NCI-H1092 treated with DMSO at 0.1 percent for 48 hours (cell line): ENCODE results near the gene ZNF544.
"Not testable (repeated sequence)": the region's sequence is repeated elsewhere in the genome, so short reads cannot be mapped to it uniquely, and the experiment has no call there.

ENCODE experiments used
- DNase-seq: peaks from one replicate; lab custom pipeline; 2025; lab: John Stamatoyannopoulos, UW

ZNF544 gene

GRCh38 chr19:58258259-58258658 lies 29.5 kb downstream of the ZNF544 start:
- DNase-seq, result not testable (repeated sequence)

DNA sequence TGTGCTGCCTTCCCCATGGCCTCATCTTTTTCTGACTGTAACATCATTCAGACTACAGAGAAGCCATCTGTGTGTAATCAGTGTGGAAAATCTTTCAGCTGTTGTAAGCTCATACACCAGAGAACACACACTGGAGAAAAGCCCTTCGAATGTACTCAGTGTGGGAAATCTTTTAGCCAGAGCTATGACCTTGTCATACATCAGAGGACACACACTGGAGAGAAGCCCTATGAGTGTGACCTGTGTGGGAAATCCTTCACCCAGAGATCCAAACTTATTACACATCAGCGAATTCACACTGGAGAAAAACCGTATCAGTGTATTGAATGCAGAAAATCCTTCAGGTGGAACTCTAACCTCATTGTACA lies 32.9 kb downstream of the ZNF544 start:
- no peak for DNase-seq

DNA sequence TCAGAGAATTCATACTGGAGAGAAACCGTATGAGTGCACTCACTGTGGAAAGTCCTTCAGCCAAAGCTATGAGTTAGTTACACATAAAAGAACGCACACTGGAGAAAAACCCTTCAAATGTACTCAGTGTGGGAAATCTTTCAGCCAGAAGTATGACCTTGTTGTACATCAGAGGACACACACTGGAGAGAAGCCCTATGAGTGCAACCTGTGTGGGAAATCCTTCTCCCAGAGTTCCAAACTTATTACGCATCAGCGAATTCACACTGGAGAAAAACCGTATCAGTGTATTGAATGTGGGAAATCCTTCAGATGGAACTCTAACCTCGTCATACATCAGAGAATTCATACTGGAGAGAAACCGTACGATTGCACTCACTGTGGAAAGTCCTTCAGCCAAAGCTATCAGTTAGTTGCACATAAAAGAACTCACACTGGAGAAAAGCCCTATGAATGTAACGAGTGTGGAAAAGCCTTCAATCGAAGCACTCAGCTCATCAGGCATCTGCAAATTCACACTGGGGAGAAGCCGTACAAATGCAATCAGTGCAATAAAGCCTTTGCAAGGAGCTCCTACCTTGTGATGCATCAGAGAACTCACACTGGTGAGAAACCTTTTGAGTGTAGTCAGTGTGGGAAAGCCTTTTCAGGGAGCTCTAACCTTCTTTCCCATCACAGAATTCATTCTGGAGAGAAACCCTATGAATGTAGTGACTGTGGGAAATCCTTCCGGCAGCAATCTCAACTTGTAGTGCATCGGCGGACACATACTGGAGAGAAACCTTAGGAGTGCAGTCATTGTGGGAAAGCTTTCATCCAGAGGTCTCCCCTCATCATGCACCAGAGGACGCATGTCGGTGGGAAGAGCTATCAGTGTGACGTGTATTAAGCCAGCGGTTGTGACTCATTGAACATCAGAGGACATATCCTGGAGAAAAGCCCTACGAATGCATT lies 33.5 kb downstream of the ZNF544 start:
- DNase-seq, result no peak

- DNase-seq, result no peak
Observed at GRCh38 chr19:58262922-58263296, 34.2 kb downstream of the ZNF544 start.

DNA sequence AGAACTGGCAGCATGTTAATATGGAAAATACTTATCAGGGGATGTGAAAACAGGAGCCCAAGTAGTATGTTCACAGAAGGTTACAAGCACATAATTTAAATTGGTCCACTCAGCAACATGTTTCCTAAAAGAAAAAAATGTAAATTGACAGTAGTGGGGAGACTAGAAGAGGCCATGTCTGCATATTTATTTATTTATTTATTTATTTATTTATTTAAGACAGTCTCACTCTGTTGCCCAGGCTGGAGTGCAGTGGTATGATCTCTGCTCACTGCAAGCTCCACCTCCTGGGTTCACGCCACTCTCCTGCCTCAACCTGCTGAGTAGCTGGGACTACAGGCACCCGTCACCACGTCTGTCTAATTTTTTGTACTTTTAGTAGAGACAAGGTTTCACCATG lies 36.4 kb downstream of the ZNF544 start:
- DNase-seq, result no peak

DNA sequence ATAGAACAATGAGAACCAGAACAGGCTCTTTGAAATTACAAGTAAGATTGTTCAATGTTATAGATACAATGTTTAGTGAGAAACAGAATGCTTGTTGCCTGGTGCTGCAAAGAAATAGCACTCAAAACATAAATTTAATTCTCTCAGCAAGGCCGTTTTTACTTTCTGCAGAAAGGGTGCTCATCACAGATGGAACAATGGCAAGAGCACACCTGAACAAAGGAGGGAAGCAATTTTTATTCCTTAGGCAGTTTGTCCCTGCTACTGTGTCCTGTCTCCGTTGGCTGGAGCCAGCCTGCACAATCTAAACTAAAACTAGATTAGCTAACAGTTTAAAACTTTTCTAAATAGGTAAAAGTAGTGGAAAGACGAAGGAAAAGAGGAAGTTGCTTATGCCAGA lies 39.6 kb downstream of the ZNF544 start:
- no peak for DNase-seq

DNA sequence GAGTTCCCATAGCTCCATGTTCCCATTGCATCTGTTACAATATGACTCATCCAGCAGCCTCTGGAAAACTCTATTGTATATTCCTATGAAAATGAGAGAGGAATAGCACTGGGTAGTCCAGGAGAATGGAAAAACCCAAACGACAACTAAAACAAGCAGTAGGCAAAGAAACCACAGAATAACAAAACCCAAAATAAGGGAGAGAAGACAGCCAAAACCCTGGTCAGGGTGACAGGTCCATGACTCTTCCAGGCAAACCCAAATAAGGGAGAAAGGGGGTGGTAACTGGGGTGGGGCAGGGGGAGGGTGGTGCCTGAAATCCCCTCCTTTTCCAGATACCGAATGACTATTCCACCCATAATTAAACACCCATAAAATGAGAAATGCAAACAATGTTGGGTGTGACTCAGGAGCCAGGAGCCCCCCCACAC lies 46.1 kb downstream of the ZNF544 start:
- DNase-seq, result no peak

DNA sequence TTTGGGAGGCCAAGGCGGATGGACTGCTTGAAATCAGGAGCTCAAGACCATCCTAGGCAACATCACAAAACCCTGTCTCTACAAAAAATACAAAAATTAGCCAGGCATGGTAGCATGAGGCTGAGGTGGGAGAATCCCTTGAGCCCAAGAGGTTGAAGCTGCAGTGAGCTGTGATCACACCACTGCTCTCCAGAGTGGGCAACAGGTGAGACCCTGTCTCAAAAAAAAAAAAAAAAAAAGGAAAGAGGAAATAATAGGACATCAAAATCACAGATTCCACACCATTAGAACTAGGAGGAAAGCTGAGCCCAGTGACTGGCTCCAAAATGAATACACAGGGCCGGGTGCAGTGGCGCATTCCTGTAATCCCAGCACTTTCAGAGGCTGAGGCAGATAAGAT lies 46.9 kb downstream of the ZNF544 start:
- DNase-seq, result no peak

GRCh38 chr19:58277197-58277596 lies 48.5 kb downstream of the ZNF544 start:
- no peak for DNase-seq

DNA sequence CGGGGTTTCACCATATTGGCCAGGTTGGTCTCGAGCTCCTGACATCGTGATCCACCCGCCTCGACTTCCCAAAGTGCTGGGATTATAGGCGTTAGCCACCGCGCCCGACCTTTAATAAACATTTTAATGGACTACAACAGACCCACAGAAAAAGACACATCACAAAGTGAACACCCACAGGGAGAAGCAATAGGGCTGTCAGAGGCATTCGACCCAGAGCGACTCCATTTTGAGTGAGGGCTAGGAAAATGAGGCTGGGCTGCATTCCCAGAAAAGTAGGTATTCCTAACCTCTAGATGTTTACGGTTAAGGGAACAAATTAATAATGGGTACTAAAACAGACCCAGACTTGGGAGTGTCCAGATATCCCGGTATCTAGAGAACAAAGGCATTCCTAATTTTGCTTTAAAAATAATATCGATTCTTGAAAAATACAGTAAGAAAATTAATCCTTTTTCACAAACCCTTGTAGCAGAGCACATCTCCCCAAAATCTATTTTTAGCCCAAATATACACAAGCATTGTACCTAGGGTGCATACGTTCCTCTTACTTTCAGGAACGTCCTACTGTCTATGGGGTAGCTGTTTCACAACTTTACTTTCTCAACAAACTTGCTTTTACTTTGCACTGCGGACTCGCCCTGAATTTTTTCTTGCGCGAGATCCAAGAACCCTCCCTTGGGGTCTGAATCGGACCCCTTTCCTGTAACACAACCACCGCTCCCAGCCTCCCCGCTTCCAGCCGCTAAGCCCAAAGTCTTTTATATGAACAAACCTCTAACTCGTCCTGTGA lies 49.2 kb downstream of the ZNF544 start:
- DNase-seq, result no peak

- DNase-seq, result peak; percentile 96
Observed at GRCh38 chr19:58278541-58279041, 49.9 kb downstream of the ZNF544 start, which contains the start of gene ZNF8. ZNF8 (plus strand) TSS chr19:58278955; CDS start chr19:58279082, 127 bp downstream.

DNA sequence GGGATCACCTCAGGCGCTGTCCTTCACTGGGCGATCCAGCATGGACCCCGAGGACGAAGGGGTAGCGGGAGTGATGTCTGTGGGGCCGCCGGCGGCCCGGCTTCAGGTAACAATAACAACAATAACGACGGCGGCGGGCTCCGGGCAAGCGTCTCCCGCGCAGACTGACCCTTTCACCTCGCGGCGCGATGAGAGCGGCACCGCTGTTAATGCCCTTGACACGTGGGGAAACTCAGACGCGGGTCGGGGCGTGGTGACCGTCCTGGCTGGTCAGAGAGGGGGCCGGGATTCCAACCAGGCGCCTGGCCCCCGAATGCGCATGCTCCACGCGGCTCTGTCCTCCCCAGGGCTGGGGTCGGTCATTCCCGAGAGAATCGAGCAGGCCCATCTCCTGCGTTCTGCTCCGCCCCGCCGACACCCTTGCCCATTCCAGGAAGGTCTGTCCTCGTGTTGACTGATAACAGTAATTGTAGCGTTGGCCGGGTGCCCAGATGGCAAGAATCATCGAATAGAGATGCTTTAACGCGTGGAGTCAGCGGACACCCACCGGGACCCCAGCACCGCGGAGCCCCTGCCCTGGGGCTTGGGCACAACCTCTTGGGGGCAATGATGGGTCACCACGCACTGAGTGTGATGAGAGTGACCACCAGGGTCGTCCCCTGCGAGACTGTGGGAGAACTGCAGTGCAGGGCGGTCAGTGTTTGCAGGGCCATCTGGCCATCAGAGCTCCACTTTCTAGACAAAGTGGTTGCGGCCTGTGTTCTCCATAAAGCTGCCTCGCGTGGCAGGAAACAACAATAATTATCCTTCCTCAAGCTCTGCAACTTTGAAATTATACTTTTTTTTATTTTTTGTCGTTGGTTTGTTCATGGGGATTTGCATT lies 50.6 kb downstream of the ZNF544 start:
- DNase-seq, result peak; percentile 45

GRCh38 chr19:58279925-58280316 lies 51.2 kb downstream of the ZNF544 start:
- DNase-seq, result no peak

- no peak for DNase-seq
Observed at GRCh38 chr19:58284199-58284598, 55.5 kb downstream of the ZNF544 start.

DNA sequence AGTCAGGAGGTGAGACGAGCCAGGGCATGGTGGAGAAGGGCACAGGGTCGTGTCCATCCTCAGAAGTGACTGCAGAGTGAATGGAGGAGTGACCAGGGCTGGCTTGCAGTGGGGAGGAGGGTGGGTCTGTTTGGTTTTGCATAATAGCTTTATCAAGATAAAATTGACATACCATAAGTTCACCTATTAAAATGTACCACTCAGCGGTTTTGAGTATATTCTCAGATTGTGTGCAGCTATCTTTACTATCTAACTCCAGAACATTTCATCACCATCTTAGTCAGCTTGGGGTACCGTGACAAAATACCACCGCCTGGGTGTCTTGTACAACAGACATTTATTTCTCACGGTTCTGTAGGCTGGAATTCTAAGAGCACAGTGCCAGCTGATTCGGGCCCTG lies 63.2 kb downstream of the ZNF544 start:
- DNase-seq, result no peak

GRCh38 chr19:58294743-58295374 lies 66.1 kb downstream of the ZNF544 start:
- DNase-seq, result no peak

DNA sequence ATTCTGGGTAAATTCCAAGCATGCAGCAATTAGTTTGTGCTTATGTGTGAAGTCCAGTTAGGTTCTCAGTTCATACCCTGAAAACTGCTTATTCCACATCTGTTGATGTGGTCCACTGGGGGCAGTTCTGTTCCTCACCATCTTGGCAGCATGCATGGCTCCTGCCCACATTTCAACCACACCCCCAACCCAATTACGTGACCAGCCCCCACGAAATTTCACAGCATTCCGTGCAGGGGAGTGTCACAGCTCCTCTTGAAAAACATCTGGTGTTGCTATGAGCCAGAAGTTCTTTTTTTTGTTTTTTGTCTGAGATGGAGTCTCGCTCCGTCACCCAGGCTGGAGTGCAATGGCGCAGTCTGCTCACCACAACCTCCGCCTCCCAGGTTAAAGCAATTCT lies 67.4 kb downstream of the ZNF544 start:
- no peak for DNase-seq

DNA sequence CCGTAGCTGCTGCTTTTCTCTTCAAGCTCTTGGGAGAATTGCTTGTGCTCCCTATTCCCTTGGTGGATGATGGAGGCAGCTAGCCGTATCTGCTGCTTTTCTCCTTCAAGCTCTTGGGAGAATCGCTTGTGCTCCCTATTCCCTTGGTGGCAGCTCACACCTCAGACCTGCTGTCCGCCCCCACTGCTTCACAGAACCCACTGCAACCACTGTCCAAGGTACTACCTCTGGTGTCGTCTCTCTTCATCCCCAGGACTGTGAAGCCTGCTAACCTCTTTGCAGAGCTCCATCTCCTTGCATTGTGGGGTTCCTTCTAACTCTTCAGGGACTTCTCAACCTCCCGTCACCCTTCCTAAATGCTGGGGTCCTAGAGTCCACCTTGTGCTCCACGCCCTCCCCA lies 71.9 kb downstream of the ZNF544 start:
- no peak for DNase-seq

DNA sequence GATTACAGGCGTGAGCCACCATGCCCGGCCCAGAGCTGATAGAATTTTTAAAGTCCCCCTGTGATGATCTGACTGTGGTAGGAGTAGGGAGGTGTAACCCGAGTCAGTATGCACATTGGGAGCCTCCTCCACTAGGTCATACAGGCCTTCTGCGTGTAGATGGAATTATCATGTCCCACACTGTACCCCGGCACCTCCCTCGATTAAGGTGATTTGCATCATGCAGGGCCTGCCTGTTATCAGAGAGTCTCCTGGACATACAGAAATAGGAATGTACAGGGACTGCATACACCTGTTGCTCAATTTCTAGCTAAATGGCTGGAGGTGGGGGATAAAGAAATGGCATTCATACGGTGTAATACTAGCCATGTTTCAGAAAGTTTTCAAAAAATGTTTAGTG lies 75.5 kb downstream of the ZNF544 start:
- no peak for DNase-seq

GRCh38 chr19:58304748-58305064 lies 76.0 kb downstream of the ZNF544 start:
- no peak for DNase-seq
